Mesothelial cell of epicardium (in vitro differentiated cells): Measurements from ENCODE around the gene OR51D1. TPM values are rescaled to one million over a fixed set of nuclear protein-coding genes. Genes with fewer than 3 reads are reported as not detected.

ENCODE experiments used
- DNase-seq, 2 experiments: peaks; one replicate each; pipeline ENCODE4 v3.0.0; 2021; ENCODE audit warnings: low spot score in 2 of 2; ENCODE audit not compliant: unreplicated experiment in 2 of 2
- H3K27ac Mint-ChIP-seq: 2 replicates; pipeline ENCODE4 v1.8.0; 2021; ENCODE audit warnings: mixed read lengths
- H3K27me3 Mint-ChIP-seq: 2 replicates; pipeline ENCODE4 v1.8.0; 2021; ENCODE audit warnings: low read depth, mixed read lengths
- H3K36me3 Mint-ChIP-seq: 2 replicates; pipeline ENCODE4 v1.8.0; 2021; ENCODE audit warnings: mixed read lengths
- H3K4me1 Mint-ChIP-seq: 2 replicates; pipeline ENCODE4 v1.8.0; 2021; ENCODE audit warnings: mixed read lengths
- H3K4me3 Mint-ChIP-seq: 2 replicates; pipeline ENCODE4 v1.8.0; 2021; ENCODE audit warnings: mild to moderate bottlenecking, moderate library complexity, mixed read lengths
- H3K9me3 Mint-ChIP-seq: 2 replicates; pipeline ENCODE4 v1.8.0; 2021; ENCODE audit warnings: mixed read lengths
- CTCF ChIP-seq: fragments of 200-600 bp; sonication (generic); IDR thresholded peaks from one replicate; pipeline ENCODE4 v1.5.0; 2021; ENCODE audit warnings: antibody characterized with exemption; ENCODE audit not compliant: unreplicated experiment
- total RNA-seq: library from RNA; stranded (reverse); gene quantifications from 3 replicates; pipeline ENCODE4 v1.2.1, GENCODE V29; 2021

The OR51D1 gene
- total RNA-seq, 1 donor from 2014 or later = not detected

GRCh38 chr11:4664183-4664582 is 26.9 kb downstream of the OR51D1 start:
- Mint-ChIP-seq H3K27ac (no peak overlapping the region), H3K27me3 (peaks cover 5% of the 10 kb centered on the region), H3K4me1 (peaks cover 3% of the 10 kb centered on the region)

GRCh38 chr11:4664786-4665185 is 27.5 kb downstream of the OR51D1 start:
- Mint-ChIP-seq H3K9me3 (no peaks in the 10 kb centered on the region), H3K27ac (no peak overlapping the region), H3K4me3 (no peak overlapping the region), H3K36me3 (no peaks in the 10 kb centered on the region), H3K4me1 (peaks cover 2% of the 10 kb centered on the region), H3K27me3 (peaks cover 5% of the 10 kb centered on the region)
- no peak for TF ChIP-seq CTCF
- DNase-seq = no peak

More at GRCh38 chr11:4664183-4664582, 26.9 kb downstream of the OR51D1 start:
- no peaks in the 10 kb centered on the region for H3K36me3 Mint-ChIP-seq
- no peaks in the 10 kb centered on the region for H3K9me3 Mint-ChIP-seq
- no peak overlapping the region for H3K4me3 Mint-ChIP-seq
- TF ChIP-seq CTCF = no peak
- DNase-seq = no peak

- Mint-ChIP-seq H3K27ac (no peak overlapping the region), H3K36me3 (no peaks in the 10 kb centered on the region), H3K9me3 (no peaks in the 10 kb centered on the region), H3K4me3 (no peak overlapping the region), H3K4me1 (peaks cover 2% of the 10 kb centered on the region), H3K27me3 (peaks cover 5% of the 10 kb centered on the region)
- TF ChIP-seq CTCF = no peak
- DNase-seq = no peak
Observed at GRCh38 chr11:4665424-4665823, 28.1 kb downstream of the OR51D1 start.

GRCh38 chr11:4671741-4672140 is 34.5 kb downstream of the OR51D1 start:
- Mint-ChIP-seq H3K27me3 (no peaks in the 10 kb centered on the region), H3K4me1 (peaks cover 14% of the 10 kb centered on the region), H3K36me3 (no peaks in the 10 kb centered on the region), H3K9me3 (no peaks in the 10 kb centered on the region), H3K27ac (peak overlapping the region; percentile 45), H3K4me3 (no peak overlapping the region)
- no peak for TF ChIP-seq CTCF
- DNase-seq = no peak

GRCh38 chr11:4672470-4672869 is 35.2 kb downstream of the OR51D1 start:
- DNase-seq = no peak
- Mint-ChIP-seq H3K36me3 (no peaks in the 10 kb centered on the region), H3K9me3 (no peaks in the 10 kb centered on the region), H3K27ac (peak overlapping the region; percentile 45), H3K4me3 (no peak overlapping the region), H3K4me1 (peaks cover 14% of the 10 kb centered on the region), H3K27me3 (no peaks in the 10 kb centered on the region)
- TF ChIP-seq CTCF = no peak

GRCh38 chr11:4673781-4674180 is 36.5 kb downstream of the OR51D1 start:
- Mint-ChIP-seq H3K36me3 (no peaks in the 10 kb centered on the region), H3K9me3 (no peaks in the 10 kb centered on the region), H3K27ac (no peak overlapping the region), H3K4me1 (peaks cover 14% of the 10 kb centered on the region), H3K27me3 (no peaks in the 10 kb centered on the region), H3K4me3 (no peak overlapping the region)
- no peak for DNase-seq
- TF ChIP-seq CTCF = no peak
